Esophagus squamous epithelium (tissue), 5 donors: ENCODE results near the gene DYRK2. TPM values are rescaled to one million over a fixed set of nuclear protein-coding genes. Genes with fewer than 3 reads are reported as not detected.

Experiments
- DNase-seq: peaks from one replicate; lab custom pipeline; 2025; lab: John Stamatoyannopoulos, UW
- H3K27ac ChIP-seq, 4 donors: fragments of 200-600 bp; sonication (generic); one replicate each; pipeline ENCODE4 v1.5.1; 2016 to 2019; ENCODE audit warnings: mild to moderate bottlenecking in 1 of 4
- H3K27me3 ChIP-seq, 4 donors: fragments of 200-600 bp; sonication (generic); 1 replicate in 3 of 4; 2 replicates in 1 of 4; pipeline versions ENCODE4 v1.5.1 to v1.6.0; 2017 to 2021; ENCODE audit warnings: antibody characterized with exemption in 1 of 4
- H3K36me3 ChIP-seq, 3 donors: fragments of 200-600 bp; sonication (generic); one replicate each; pipeline ENCODE4 v1.5.1; 2016 to 2019
- H3K4me1 ChIP-seq, 3 donors: fragments of 200-600 bp; sonication (generic); one replicate each; pipeline ENCODE4 v1.5.1; 2017 to 2019
- H3K4me3 ChIP-seq, 4 donors: fragments of 200-600 bp; sonication (generic); 1 replicate in 3 of 4; 2 replicates in 1 of 4; pipeline ENCODE4 v1.5.1; 2016 to 2019; ENCODE audit warnings: mild to moderate bottlenecking in 2 of 4, moderate library complexity in 1 of 4
- H3K9me3 ChIP-seq, 3 donors: fragments of 200-600 bp; sonication (generic); one replicate each; pipeline ENCODE4 v1.5.1; 2016 to 2019
- POLR2A ChIP-seq, 4 donors: fragments of 450-650 bp; IDR thresholded peaks; one replicate each; pipeline ENCODE4 v1.6.1; 2017; ENCODE audit warnings: antibody characterized with exemption in 4 of 4, mild to moderate bottlenecking in 4 of 4, moderate library complexity in 3 of 4
- WGBS, 2 donors: methylation state at CpG; one replicate each; pipeline ENCODE4 v1.1.5; 2018; 5-methylcytosine and 5-hydroxymethylcytosine counted together
- intact Hi-C: fragments of 100-400 bp; cut with DNase I; formaldehyde crosslinking; loops from one replicate; pipeline ENCODE4 v1.15.0; 2022
- total RNA-seq, 4 donors: library from RNA; depleted of rRNA; stranded (reverse); fragments of >200 nt; gene quantifications; one replicate each; pipeline ENCODE4 v1.1.0, GENCODE V29; 2016
- TF ChIP-seq, protein P1 (sequence below), 6 experiments: fragments of 450-650 bp in 4 of 6; fragments of 200-600 bp in 2 of 6; sonication (generic) in 2 of 6; IDR thresholded peaks; one replicate each; pipeline ENCODE4 v1.5.1; 2016 to 2019; ENCODE audit warnings: antibody characterized with exemption in 6 of 6, mild to moderate bottlenecking in 4 of 6, moderate library complexity in 4 of 6
- donor health status: DM: yes; HTN: yes; CAD: no.

Gene DYRK2
- total RNA-seq, 4 donors from 2014 or later, result 14.9 to 22.1 (median 15.7) TPM

DNA sequence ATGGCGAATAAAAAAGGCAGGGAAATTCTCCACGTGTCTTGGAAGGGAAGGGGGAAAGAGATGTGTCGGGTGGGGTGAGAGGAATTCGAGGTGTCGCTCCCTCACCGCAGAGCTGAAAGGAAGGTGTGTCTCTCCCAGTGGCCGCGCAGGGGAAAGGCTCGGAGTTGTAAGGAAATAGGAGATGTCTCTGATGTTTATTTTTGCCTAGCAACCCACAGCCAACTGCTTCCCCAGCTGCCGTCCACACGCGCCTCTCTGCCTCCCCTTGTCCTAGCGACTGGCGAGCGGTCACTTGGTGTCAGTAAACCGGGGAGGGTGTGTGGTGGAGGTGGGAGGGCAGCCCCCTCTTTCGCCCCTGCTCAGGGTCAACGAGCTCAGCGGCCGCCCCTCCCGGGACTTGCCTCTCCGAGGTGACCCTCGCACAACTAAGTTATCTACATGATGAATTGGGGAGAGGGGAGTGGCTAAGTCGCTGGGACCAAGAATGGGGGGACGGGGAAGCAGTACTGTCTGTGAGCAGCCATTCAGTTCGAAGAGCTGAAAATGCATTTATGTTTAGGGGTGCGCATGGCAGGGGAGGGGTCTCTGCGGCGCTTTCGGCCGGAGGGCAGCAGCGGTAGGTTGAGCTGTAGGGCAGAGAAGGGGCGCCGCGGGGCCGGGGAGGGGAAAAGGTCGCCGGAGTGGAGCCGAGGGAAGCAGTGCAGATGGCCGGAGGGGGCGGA lies 585 bp upstream of the DYRK2 start:
- Histone ChIP-seq H3K27me3 (no peaks in the 10 kb centered on the region), H3K27ac (peak overlapping the region; percentile 90 to 98 (median 95)), H3K9me3 (no peaks in the 10 kb centered on the region), H3K36me3 (no peaks in the 10 kb centered on the region), H3K4me3 (peak overlapping the region; percentile 89 to 100 (median 92)), H3K4me1 (peaks cover 0 to 64% (median 25%) of the 10 kb centered on the region in 3 donors)
- intact Hi-C loops, result no loop called here
- WGBS, 2 donors, result 1 to 3% methylated on average over 17 to 30 of the region's 41 CpGs
- DNase-seq, result no peak
- TF ChIP-seq, protein P1, sequence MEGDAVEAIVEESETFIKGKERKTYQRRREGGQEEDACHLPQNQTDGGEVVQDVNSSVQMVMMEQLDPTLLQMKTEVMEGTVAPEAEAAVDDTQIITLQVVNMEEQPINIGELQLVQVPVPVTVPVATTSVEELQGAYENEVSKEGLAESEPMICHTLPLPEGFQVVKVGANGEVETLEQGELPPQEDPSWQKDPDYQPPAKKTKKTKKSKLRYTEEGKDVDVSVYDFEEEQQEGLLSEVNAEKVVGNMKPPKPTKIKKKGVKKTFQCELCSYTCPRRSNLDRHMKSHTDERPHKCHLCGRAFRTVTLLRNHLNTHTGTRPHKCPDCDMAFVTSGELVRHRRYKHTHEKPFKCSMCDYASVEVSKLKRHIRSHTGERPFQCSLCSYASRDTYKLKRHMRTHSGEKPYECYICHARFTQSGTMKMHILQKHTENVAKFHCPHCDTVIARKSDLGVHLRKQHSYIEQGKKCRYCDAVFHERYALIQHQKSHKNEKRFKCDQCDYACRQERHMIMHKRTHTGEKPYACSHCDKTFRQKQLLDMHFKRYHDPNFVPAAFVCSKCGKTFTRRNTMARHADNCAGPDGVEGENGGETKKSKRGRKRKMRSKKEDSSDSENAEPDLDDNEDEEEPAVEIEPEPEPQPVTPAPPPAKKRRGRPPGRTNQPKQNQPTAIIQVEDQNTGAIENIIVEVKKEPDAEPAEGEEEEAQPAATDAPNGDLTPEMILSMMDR (IDR thresholded peaks at IDR 0.05), result peak in 4 of 6 experiments; percentile 17 to 53 (median 43)
- TF ChIP-seq POLR2A (IDR thresholded peaks at IDR 0.05), result no peak

DNA sequence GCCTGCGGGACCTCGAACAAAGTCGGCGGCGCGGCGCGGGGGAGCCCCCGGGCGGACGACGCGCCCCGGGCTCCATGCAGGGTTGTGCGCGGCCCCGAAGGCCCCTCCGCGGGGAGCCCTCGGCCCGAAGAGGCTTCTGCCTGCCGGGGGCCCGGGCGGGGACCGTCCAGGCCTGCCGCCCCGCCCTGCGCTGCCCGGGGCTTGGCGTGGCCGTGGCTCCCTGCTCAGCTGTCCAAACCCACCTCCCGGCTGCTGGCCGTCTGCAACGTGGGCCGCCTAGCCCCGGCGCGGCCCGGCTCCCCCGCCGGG lies 670 bp downstream of the DYRK2 start:
- no CpG with 5 or more reads among the region's 41 CpGs for WGBS, 2 donors
- TF ChIP-seq POLR2A (IDR thresholded peaks at IDR 0.05), result no peak
- TF ChIP-seq, protein P1 (IDR thresholded peaks at IDR 0.05), result no peak
- no peak for DNase-seq
- Histone ChIP-seq H3K27me3 (no peaks in the 10 kb centered on the region), H3K27ac (peak overlapping the region; percentile 90 to 98 (median 95)), H3K4me1 (peaks cover 0 to 77% (median 28%) of the 10 kb centered on the region in 3 donors), H3K9me3 (no peaks in the 10 kb centered on the region), H3K4me3 (peak overlapping the region; percentile 89 to 100 (median 92)), H3K36me3 (no peaks in the 10 kb centered on the region)
- intact Hi-C loops, result no loop called here

DNA sequence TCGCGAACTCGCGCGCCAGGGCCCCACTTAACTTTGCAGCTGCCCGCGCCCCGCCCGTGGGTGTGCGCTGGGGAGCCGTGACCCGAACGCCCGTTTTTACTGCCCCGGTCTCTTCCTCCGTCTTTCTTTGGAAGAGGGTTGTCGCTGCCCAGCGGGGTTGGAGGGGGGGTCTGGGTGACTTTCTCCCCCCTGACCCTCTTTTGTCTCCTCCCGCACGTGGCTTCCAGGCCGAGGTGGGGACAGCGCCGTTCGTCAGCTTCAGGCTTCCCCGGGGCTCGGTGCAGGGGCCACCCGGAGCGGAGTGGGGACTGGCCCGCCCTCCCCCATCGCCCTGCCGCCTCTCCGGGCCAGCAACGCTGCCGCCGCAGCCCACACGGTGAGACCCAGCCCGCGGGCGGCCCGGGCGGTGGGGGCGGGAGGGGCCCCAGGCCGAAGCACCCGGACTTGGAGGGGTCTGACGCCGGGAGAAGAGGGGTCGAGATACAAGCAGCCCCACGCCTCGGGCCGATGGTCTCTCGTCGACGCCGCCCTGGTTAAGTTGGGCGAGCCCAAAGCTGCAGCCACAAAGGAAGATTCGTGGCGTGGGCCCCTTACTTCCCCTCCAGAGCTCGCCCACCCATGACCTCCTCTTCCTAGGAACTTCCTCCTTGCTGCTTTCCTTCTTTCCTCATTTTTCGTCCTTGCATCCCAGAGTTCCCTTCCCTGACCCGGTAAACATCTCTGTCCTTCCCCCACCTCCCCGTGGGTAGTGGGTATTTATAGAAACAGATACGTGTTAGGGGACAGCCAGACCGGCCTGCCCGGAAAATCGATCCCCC lies 1.2 kb downstream of the DYRK2 start:
- intact Hi-C loops, result no loop called here
- no peak for DNase-seq
- H3K36me3 ChIP-seq, result no peaks in the 10 kb centered on the region
- TF ChIP-seq POLR2A (IDR thresholded peaks at IDR 0.05), result no peak
- TF ChIP-seq, protein P1 (IDR thresholded peaks at IDR 0.05), result no peak
- H3K4me3 ChIP-seq, result peak overlapping the region; percentile 89 to 100 (median 92)
- no peaks in the 10 kb centered on the region for H3K9me3 ChIP-seq
- peak overlapping the region; percentile 90 to 98 (median 95) for H3K27ac ChIP-seq
- H3K4me1 ChIP-seq, result peaks cover 0 to 82% (median 28%) of the 10 kb centered on the region in 3 donors
- WGBS, 2 donors, result 0 to 1% methylated on average over 7 to 14 of the region's 65 CpGs
- H3K27me3 ChIP-seq, result no peaks in the 10 kb centered on the region

DNA sequence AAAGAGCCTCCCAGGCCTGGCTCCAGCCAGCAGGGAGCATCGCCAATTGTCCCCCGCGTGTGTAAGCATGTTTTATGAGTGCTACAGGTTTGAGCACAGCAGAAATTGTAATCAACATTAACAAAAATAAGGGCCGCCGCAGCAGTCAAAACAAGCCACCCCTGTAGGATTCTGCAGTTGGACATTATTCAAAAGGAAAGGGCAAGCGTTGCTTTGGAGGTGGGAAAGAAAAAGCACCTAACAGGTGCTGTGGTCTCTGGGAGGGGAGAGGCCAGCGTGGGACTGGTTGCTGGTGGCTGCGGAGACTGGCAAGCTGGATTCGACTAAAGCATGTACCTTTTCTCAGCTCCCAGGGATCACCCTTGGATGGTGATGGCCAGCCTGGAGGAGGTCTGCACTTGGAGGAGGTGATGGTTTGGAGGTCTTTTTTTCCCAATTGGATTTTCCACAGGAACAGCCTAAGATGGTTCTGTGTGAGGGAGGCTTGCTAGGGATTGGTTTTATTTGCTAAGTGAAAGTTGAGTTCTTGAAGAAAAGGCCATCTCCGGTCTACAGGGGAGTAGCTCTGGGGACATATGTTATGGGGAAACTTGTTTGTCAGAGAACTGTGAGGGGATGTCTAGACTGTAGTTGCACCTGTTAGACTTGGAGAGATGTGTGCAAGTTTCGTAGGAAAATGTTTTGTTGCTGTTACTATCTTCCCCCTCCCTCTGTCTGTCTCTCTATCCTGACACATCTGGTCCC lies 2.0 kb downstream of the DYRK2 start:
- 21 to 25% methylated on average over 8 to 11 of the region's 11 CpGs for WGBS, 2 donors
- Histone ChIP-seq H3K4me1 (peaks cover 0 to 84% (median 28%) of the 10 kb centered on the region in 3 donors), H3K36me3 (no peaks in the 10 kb centered on the region), H3K27ac (peak overlapping the region; percentile 90 to 98 (median 95)), H3K9me3 (no peaks in the 10 kb centered on the region), H3K27me3 (no peaks in the 10 kb centered on the region), H3K4me3 (peak overlapping the region; percentile 89 to 100 (median 92))
- intact Hi-C loops, result no loop called here
- no peak for DNase-seq
- TF ChIP-seq, protein P1 (IDR thresholded peaks at IDR 0.05), result no peak
- TF ChIP-seq POLR2A (IDR thresholded peaks at IDR 0.05), result no peak
